Occipital lobe (tissue), 2 donors: ENCODE measurements around the gene TMPRSS4. TPM values are rescaled to one million over a fixed set of nuclear protein-coding genes. Genes with fewer than 3 reads are reported as not detected.

Source experiments
- DNase-seq: peaks from one replicate; lab custom pipeline; 2025; lab: John Stamatoyannopoulos, UW
- total RNA-seq: library from RNA; depleted of rRNA; stranded (reverse); fragments of >200 nt; gene quantifications from one replicate; pipeline ENCODE4 v1.2.3, GENCODE V29; 2014

TMPRSS4 gene
- total RNA-seq, 1 donor from 2014 or later = not detected

GRCh38 chr11:118153516-118153915 lies 76.6 kb downstream of the TMPRSS4 start:
- DNase-seq = no peak

DNA sequence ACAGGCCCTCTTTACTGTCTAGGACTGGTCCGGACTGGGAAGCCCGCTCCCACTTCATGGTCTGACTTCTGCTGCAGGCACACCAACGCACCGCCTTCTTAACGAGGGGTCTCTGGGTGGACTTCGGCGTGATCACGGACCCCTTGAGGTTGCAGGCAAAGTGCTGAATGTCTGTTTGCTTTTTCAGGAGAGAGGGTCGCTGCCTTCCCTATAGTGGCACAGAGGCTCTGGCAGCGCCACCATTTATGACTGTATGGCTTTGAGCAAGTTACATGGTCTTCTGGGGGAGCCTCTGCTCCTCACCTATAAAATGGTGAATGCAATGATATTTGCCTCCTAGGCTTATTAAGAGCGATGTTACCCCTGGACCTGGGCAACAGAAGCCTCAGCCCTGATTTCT lies 77.1 kb downstream of the TMPRSS4 start:
- no peak for DNase-seq

- DNase-seq = no peak
Observed at GRCh38 chr11:118154641-118155040, 77.8 kb downstream of the TMPRSS4 start.

GRCh38 chr11:118155776-118156530 lies 79.1 kb downstream of the TMPRSS4 start:
- no peak for DNase-seq

DNA sequence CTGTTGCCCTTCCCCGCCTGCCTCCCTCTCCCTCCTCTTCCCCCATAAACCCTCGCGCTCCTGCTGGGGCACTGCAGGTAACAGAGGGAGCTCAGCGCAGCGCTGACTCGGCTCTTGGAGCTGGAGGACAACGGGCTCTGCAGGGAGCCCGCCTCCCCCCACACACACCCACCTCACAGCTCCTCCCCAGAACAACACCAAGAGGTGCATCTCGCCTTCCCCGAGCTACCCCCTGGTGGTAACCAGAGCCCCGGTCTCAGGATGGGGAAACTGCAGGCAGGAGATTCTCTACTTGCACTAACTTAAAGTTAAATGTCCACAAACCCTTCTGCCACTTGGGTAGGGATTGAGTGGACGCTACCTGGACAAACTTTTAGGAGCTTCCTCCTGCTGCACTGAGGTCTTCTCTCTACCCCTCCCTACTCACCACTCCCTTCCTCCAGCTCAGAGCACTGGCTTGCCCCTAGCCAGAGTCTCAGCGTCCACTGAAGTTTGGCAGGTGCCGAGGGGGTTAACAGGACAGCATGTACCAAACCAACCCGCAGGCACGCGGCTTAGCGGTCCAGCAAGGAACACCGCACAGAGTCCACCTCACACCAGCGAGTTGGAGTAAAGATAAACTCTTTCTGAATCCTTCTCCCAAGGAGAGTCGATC lies 79.8 kb downstream of the TMPRSS4 start:
- no peak for DNase-seq

DNA sequence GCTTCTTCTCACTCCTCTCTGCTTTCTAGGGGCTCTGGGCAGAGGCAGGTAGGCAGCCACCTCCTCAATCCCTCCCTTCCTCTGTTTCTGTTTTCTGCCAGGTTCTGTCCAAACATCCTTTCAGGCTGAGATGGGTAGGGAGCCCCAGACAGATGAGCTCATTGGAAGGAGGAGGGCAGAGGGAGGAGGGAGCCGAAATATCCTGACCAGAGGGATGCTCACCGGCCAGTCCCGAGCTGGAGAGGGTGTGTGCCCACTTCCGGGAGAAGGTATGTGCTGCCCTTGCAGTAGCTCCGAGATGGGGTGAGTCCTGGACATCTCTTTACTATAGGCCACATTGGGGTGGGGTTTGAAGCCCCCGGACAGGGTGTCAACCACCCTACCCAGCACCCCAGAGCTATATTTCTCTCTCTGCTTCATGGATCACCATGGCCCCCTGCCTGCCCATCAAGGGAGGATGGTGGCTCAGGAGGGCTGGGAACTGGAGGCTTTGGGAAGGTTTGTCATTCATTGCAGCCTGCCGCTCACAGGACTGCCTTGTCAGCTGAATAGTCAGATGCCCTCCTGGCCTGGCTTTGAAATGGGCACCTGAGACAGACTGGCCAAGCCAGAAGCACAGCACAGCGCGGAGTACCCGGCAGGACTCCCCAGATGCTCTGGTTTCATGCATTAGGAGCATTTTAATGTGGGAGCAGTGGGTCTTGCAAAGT lies 80.5 kb downstream of the TMPRSS4 start:
- no peak for DNase-seq

DNA sequence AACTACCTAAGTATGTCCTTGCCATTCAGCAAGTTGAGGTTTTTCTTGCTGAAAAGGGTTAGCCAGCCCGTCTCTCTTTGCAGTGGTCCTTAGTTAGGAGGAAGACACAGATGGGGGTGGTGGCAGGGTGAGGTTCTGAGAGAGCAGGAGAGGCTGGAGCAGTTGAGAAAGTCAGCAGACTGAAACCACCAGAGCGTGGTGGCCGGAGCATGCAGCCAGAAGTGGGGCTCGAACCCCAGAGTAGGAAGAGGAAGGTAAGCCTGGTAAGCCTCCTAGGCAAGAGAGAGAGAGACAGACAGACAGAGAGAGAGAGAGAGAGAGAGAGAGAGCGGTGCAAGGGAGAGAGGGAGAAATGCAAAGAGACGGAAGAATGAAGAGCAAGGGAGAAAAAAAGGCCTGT lies 84.9 kb downstream of the TMPRSS4 start:
- DNase-seq = no peak

DNA sequence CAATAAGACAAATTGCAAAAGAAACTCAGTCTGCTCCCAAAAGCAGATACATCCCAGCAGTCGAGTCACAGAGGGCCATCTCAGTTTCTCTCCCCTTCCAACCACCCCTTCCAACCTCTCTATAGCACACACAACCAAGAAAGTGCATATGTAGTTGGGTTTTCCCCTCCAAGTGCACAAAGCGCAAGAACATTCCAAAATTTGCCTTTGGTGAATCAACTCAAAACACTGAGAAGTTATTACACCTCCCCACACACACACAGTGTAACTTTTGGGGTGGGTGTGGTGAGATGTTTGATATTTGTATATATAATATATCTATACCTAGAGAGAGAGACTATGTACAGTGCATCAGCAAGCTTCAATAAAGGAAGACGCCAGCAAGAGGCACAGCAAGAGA lies 86.0 kb downstream of the TMPRSS4 start:
- no peak for DNase-seq

DNA sequence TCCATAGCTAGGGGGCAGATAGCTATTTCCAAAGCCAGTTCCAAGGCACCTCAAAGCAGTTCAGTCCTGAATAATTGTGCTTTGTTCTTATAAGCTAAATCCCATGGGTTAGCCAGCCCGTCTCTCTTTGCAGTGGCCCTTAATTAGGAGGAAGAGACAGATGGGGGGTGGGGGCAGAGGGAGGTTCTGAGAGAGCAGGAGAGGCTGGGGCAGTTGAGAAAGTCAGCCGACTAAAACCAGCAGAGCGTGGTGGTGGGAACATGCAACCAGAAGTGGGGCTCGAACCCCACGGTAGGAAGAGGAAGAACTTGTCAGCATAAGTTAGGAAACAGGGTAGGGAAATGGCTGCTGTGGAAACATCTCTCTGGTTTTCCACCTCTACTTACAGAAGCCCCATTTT lies 86.6 kb downstream of the TMPRSS4 start:
- DNase-seq = no peak

DNA sequence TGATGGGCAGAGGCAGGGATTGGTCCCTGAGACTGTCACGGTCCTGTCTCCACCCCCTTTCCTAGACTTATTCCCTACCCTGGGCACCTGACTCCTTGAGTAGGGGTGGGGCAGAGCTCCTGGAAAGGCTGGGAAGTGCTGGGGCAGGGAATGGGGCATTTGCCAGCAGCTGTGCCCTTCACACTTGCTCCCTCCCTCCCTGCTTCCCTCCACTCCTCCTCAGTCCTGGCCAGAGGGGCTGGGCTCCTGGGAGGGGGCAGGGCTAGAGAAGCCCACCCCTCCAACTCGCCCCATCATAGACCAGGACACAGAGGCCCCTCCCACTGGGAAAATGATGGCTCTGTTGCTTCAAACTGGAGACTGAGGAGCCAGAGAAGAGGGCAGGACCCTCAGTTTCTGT lies 88.0 kb downstream of the TMPRSS4 start:
- DNase-seq = no peak

GRCh38 chr11:118166641-118167040 lies 89.8 kb downstream of the TMPRSS4 start:
- DNase-seq = no peak

DNA sequence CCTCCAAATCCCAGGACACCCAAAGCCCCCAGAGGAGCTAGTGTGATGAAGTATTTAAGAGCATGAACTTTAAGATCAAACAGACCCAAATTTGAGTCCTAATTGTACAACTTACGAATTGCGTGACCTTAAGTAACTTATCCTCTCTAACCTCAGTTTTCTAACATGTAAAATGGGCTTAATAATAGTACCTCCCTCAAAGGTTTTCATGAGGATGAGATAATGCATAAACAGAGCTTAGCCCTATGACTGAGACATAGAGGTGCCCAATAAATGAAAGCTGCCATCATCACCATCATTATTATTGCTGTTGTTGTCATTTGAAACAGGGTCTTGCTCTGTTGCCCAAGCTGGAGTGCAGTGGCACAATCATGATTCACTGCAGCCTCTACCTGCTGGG lies 90.4 kb downstream of the TMPRSS4 start:
- DNase-seq = no peak

- no peak for DNase-seq
Observed at GRCh38 chr11:118167906-118168305, 91.0 kb downstream of the TMPRSS4 start.

GRCh38 chr11:118168316-118168715 lies 91.4 kb downstream of the TMPRSS4 start:
- DNase-seq = no peak

- DNase-seq = no peak
Observed at GRCh38 chr11:118168751-118169150, 91.9 kb downstream of the TMPRSS4 start.

DNA sequence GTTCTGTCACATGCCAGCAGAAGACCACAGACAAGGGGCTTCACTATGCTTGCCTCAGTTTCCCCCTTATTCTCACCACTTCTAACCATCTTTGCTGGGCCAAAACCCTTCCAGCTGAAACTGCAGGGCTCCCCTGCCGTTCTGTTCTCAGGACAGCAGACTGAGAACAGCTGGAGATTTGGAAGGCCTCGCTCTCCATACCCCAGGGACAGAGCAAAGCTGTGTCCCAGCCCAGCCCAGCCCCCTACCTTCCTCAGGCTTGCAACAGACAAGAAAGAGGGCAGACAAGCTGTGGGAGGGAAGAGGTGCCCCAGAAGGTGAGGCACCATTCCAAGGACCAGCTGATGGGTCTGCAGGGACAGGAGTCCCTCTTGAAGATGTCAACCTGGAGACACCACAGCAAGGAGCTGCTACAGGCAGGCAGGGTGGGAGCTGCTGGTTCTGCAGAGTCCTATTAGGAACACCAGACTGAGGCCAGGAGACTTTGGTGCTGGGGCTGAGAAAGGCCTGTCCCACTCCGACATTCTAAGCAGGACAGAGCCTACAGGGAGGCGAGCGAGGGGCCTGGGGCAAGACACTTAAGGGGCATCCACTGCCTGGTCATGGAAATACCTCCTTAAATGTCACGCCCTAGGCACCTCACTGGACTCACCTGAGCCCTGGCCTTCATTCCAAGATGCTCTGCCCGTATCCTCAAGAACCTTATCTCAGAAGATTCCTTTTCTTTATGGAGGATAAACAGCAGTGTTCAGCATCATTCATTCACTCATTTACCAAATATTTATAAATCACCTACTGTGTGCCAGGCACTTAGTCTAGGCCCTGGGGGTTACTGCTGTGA lies 92.6 kb downstream of the TMPRSS4 start:
- DNase-seq = no peak

- no peak for DNase-seq
Observed at GRCh38 chr11:118170231-118170630, 93.4 kb downstream of the TMPRSS4 start.

- DNase-seq = no peak
Observed at GRCh38 chr11:118170882-118171268, 94.0 kb downstream of the TMPRSS4 start.
